Astrocyte (in vitro differentiated cells and primary cell): ENCODE results near the gene MYORG. TPM values are rescaled to one million over a fixed set of nuclear protein-coding genes. Genes with fewer than 3 reads are reported as not detected.

Experiments used
- DNase-seq: peaks from one replicate; pipeline ENCODE4 v3.0.0-alpha.2; 2010; ENCODE audit warnings: low read depth
- FAIRE-seq: peaks from 2 replicates; lab custom pipeline; 2011; peaks lifted over from hg19 to GRCh38; lab: Jason Lieb, UNC
- H2AFZ ChIP-seq: 2 replicates; pipeline ENCODE4 v1.6.0; 2012; ENCODE audit warnings: low read depth, low read length, inconsistent platforms
- H3K27ac ChIP-seq: 2 replicates; pipeline ENCODE4 v1.5.1; 2011; ENCODE audit warnings: low read depth, low read length, inconsistent platforms
- H3K27me3 ChIP-seq: 2 replicates; pipeline ENCODE4 v1.6.0; 2011; ENCODE audit warnings: low read length, inconsistent platforms; ENCODE audit not compliant: insufficient read depth
- H3K36me3 ChIP-seq: 2 replicates; pipeline ENCODE4 v1.5.1; 2011; ENCODE audit warnings: low read length, inconsistent platforms; ENCODE audit not compliant: insufficient read depth
- H3K4me1 ChIP-seq: 2 replicates; pipeline ENCODE4 v1.5.1; 2011; ENCODE audit warnings: low read length, inconsistent platforms; ENCODE audit not compliant: insufficient read depth
- H3K4me2 ChIP-seq: 2 replicates; pipeline ENCODE4 v1.6.0; 2012; ENCODE audit warnings: low read length, inconsistent platforms
- H3K4me3 ChIP-seq: 2 replicates; pipeline ENCODE4 v1.5.1; 2011; ENCODE audit warnings: low read depth, mild to moderate bottlenecking, low read length, inconsistent platforms; ENCODE audit not compliant: insufficient read depth
- H3K79me2 ChIP-seq: 2 replicates; pipeline ENCODE4 v1.6.0; 2012; ENCODE audit warnings: mild to moderate bottlenecking, low read length, inconsistent platforms; ENCODE audit not compliant: insufficient read depth
- H3K9ac ChIP-seq: 2 replicates; pipeline ENCODE4 v1.6.0; 2012; ENCODE audit warnings: mild to moderate bottlenecking, low read length, inconsistent platforms
- H3K9me3 ChIP-seq: 2 replicates; pipeline ENCODE4 v1.5.1; 2012; ENCODE audit warnings: low read depth, mild to moderate bottlenecking, low read length, inconsistent platforms; ENCODE audit not compliant: insufficient read depth
- H4K20me1 ChIP-seq: 2 replicates; pipeline ENCODE4 v1.6.0; 2012; ENCODE audit warnings: low read length, inconsistent platforms; ENCODE audit not compliant: insufficient read depth
- H3K27ac Mint-ChIP-seq: one replicate; pipeline ENCODE4 v1.8.0; 2021; ENCODE audit warnings: mild to moderate bottlenecking, mixed read lengths; ENCODE audit not compliant: unreplicated experiment
- H3K27me3 Mint-ChIP-seq: one replicate; pipeline ENCODE4 v1.8.0; 2021; ENCODE audit warnings: low read depth, mixed read lengths; ENCODE audit not compliant: unreplicated experiment
- H3K36me3 Mint-ChIP-seq: one replicate; pipeline ENCODE4 v1.8.0; 2021; ENCODE audit warnings: low read depth, mixed read lengths; ENCODE audit not compliant: unreplicated experiment
- H3K4me1 Mint-ChIP-seq: one replicate; pipeline ENCODE4 v1.8.0; 2021; ENCODE audit warnings: low read depth, mixed read lengths; ENCODE audit not compliant: unreplicated experiment
- H3K4me3 Mint-ChIP-seq: one replicate; pipeline ENCODE4 v1.8.0; 2021; ENCODE audit warnings: mild to moderate bottlenecking, moderate library complexity, mixed read lengths; ENCODE audit not compliant: unreplicated experiment
- H3K9me3 Mint-ChIP-seq: one replicate; pipeline ENCODE4 v1.8.0; 2021; ENCODE audit warnings: mild to moderate bottlenecking, mixed read lengths; ENCODE audit not compliant: unreplicated experiment
- EZH2 ChIP-seq: IDR thresholded peaks from 2 replicates; pipeline ENCODE4 v1.6.1; 2012; ENCODE audit warnings: mild to moderate bottlenecking, low read length, inconsistent platforms; ENCODE audit not compliant: insufficient read depth
- total RNA-seq: library from RNA; stranded (reverse); gene quantifications from 2 replicates; pipeline ENCODE4 v1.2.1, GENCODE V29; 2021
- TF ChIP-seq, protein P1 (sequence below): IDR thresholded peaks from 2 replicates; pipeline ENCODE4 v1.5.1; 2011; ENCODE audit warnings: low read depth, mild to moderate bottlenecking, inconsistent platforms, low read length, moderate library complexity; ENCODE audit not compliant: insufficient read depth

MYORG gene
- total RNA-seq, 1 donor from 2014 or later, result 6.9 TPM

DNA sequence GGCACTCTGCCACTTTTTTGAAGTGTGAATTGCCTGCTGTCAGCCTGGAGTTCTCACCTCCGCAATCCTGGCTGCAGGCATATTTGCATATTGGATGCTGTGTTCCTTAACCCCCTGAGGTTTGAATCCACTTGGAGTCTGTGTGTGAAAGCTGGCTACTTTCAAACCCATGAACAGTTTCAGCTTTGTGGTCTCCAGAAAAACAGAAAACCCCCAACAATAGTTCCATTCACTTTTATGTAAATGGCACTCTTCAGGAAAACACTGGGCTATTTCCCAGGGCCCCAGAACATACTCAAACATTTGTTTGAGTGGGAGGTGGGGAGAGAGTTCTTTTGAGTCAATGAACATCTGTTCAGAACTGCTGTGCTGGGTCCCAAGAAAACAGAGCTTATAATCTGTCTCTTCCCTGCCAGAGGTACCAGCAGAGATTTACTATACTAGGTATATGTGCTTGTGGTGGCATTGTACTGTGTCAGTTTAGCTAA, 42.3 kb downstream of the MYORG start:
- no peak overlapping the region for H3K9ac ChIP-seq
- no peaks in the 10 kb centered on the region for H3K9me3 ChIP-seq
- Mint-ChIP-seq H3K27ac (no peak overlapping the region), H3K4me1 (peaks cover 16% of the 10 kb centered on the region), H3K4me3 (no peak overlapping the region), H3K36me3 (peaks cover 11% of the 10 kb centered on the region), H3K9me3 (no peaks in the 10 kb centered on the region), H3K27me3 (no peaks in the 10 kb centered on the region)
- no peak for TF ChIP-seq EZH2
- TF ChIP-seq, protein P1, sequence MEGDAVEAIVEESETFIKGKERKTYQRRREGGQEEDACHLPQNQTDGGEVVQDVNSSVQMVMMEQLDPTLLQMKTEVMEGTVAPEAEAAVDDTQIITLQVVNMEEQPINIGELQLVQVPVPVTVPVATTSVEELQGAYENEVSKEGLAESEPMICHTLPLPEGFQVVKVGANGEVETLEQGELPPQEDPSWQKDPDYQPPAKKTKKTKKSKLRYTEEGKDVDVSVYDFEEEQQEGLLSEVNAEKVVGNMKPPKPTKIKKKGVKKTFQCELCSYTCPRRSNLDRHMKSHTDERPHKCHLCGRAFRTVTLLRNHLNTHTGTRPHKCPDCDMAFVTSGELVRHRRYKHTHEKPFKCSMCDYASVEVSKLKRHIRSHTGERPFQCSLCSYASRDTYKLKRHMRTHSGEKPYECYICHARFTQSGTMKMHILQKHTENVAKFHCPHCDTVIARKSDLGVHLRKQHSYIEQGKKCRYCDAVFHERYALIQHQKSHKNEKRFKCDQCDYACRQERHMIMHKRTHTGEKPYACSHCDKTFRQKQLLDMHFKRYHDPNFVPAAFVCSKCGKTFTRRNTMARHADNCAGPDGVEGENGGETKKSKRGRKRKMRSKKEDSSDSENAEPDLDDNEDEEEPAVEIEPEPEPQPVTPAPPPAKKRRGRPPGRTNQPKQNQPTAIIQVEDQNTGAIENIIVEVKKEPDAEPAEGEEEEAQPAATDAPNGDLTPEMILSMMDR, result no peak
- H3K27ac ChIP-seq, result no peak overlapping the region
- no peaks in the 10 kb centered on the region for H3K4me1 ChIP-seq
- DNase-seq, result no peak
- no peaks in the 10 kb centered on the region for H3K27me3 ChIP-seq
- H3K4me2 ChIP-seq, result no peak overlapping the region
- H4K20me1 ChIP-seq, result peaks cover 53% of the 10 kb centered on the region
- peaks cover 48% of the 10 kb centered on the region for H3K79me2 ChIP-seq
- H2AFZ ChIP-seq, result no peak overlapping the region
- H3K4me3 ChIP-seq, result no peak overlapping the region
- no peak for FAIRE-seq
- H3K36me3 ChIP-seq, result peaks cover 6% of the 10 kb centered on the region

DNA sequence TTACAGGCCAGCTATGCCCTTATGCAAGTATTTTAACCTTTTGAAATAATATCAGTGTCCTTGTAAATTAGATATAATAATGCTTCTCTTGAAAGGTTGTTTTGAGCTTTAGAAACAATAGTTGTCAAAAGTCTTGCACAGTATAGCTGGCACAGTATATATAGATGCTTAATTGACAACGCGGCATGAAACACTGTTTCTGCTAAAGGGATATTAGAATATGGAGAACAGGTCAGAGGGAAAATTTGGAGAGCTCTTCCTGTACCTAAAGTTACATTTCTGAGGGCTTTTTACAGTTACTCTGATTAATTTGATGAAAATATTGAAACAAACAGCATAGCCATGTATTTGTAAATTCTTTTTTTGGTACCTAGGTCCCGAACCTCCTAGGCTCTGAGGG, 42.9 kb downstream of the MYORG start:
- peaks cover 5% of the 10 kb centered on the region for H3K36me3 ChIP-seq
- no peak overlapping the region for H3K4me2 ChIP-seq
- FAIRE-seq (no peak), DNase-seq (no peak)
- no peaks in the 10 kb centered on the region for H3K4me1 ChIP-seq
- no peak for TF ChIP-seq EZH2
- TF ChIP-seq, protein P1, result no peak
- peaks cover 16% of the 10 kb centered on the region for H3K4me1 Mint-ChIP-seq
- H4K20me1 ChIP-seq, result peaks cover 49% of the 10 kb centered on the region
- H3K4me3 Mint-ChIP-seq, result no peak overlapping the region
- no peaks in the 10 kb centered on the region for H3K27me3 ChIP-seq
- H3K79me2 ChIP-seq, result peaks cover 48% of the 10 kb centered on the region
- no peaks in the 10 kb centered on the region for H3K9me3 ChIP-seq
- H3K9ac ChIP-seq, result no peak overlapping the region
- no peak overlapping the region for H3K4me3 ChIP-seq
- H3K36me3 Mint-ChIP-seq, result peaks cover 7% of the 10 kb centered on the region
- no peak overlapping the region for H2AFZ ChIP-seq
- no peaks in the 10 kb centered on the region for H3K9me3 Mint-ChIP-seq
- no peak overlapping the region for H3K27ac Mint-ChIP-seq
- no peak overlapping the region for H3K27ac ChIP-seq
- no peaks in the 10 kb centered on the region for H3K27me3 Mint-ChIP-seq

DNA sequence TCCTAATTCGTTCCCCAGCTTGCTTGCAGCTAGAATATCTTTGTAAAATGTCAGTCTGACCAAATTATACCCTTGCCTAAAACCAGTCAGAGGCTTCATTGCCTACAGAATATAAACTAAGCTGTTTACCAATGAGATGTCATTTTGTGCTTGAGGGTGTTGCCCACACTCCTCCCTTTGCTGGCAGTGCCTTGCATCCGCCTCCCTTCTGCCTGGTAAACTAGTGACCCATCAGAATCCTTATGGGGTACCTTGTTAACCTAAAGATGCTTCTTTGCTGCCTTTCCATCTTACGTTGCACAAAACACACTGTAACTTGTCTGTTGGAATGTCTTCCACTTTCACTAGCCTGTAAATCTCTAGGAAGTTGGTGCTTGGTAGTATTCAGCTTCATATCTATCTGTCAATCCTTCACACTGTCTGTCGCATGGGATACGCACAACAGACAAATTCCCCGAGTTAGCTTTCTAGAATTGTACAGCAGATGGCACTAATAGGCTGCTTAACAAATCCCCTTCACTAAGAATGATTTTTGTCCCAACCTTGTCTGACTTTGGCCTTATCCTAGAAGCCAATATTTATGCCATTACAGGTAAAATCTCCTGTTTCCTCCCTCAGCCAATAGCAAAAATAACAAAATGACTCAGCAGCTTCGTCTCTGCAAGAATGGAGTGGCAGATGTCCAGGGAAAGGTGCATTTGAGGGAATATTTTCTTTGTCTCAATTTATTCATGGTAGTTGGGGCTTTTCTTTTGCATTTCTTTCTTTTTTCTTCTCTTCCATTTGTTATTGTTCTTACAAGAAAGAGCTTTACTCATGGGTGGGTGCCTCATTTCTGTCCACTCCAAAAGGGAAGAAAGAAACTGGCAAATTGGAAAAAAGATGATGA, 44.4 kb downstream of the MYORG start:
- no peaks in the 10 kb centered on the region for H3K9me3 Mint-ChIP-seq
- Histone ChIP-seq H3K4me2 (no peak overlapping the region), H3K4me1 (peaks cover 8% of the 10 kb centered on the region), H3K79me2 (peaks cover 57% of the 10 kb centered on the region), H3K27me3 (no peaks in the 10 kb centered on the region), H3K9ac (peak overlapping the region; percentile 1), H3K9me3 (no peaks in the 10 kb centered on the region), H3K27ac (no peak overlapping the region), H2AFZ (no peak overlapping the region), H3K36me3 (no peaks in the 10 kb centered on the region), H3K4me3 (no peak overlapping the region), H4K20me1 (peaks cover 39% of the 10 kb centered on the region)
- peaks cover 5% of the 10 kb centered on the region for H3K36me3 Mint-ChIP-seq
- peak overlapping the region; percentile 60 for H3K4me3 Mint-ChIP-seq
- peak; percentile 26 for FAIRE-seq
- TF ChIP-seq EZH2, result no peak
- TF ChIP-seq, protein P1, result peak; percentile 59
- peaks cover 18% of the 10 kb centered on the region for H3K4me1 Mint-ChIP-seq
- H3K27me3 Mint-ChIP-seq, result no peaks in the 10 kb centered on the region
- peak; percentile 24 for DNase-seq
- H3K27ac Mint-ChIP-seq, result no peak overlapping the region
